Activated CD4-positive, alpha-beta T cell treated with anti-CD3 and anti-CD28 coated beads, Interleukin-2, amount 50 U/mL, for 48 hours (primary cell): ENCODE measurements around the gene LINC01488.

Source experiments
- DNase-seq, 2 experiments: peaks; one replicate each; pipeline ENCODE4 v3.0.0-alpha.2; 2020

Gene LINC01488

DNA sequence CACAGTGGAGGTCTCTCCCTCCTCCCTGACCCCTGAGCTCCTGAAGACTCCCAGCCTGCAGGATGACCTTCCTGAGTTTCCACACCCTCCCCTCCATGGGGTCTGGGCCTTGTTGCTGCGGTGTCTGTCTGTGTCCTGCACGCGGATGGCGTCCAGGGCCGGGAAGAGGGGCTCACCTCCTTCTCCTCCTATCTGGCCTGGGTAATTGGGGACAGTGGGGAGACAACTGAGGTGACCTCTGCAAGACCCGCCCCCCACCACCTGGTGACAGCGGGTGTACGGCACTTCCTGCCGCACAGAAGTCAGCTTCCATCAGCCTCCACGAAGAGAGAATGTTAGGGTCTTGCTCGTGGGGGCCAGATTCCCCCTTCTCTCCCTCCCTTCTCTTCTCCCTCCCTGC, 31.7 kb downstream of the LINC01488 start:
- DNase-seq, result no peak

DNA sequence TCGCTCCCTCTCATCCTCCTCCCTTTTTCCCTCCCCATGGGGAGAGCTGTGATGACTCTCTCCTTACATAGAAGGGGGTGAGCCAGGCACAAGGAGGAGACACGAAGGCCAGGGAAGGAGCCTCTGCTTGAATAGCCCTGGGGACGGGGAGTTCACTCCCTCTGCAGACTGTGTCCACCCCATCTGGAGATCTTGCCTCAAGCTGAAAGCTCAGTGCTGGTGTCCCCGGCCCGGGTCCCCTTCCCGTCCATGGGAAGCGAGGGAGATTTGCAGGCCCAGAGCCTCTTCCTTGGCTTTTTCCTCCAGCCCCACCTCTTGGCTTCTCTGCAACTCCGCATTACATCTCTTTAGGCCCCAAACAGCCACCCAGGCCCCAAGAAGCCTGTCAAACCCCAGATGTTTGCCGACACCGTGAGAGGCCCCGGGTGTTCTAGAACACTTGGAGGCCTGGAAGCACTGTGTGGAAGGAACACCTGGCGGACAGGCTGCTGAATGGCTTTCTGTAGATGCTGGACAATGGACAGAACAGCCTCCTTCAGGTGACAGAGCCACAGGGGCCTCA, 32.3 kb downstream of the LINC01488 start:
- DNase-seq, result no peak

DNA sequence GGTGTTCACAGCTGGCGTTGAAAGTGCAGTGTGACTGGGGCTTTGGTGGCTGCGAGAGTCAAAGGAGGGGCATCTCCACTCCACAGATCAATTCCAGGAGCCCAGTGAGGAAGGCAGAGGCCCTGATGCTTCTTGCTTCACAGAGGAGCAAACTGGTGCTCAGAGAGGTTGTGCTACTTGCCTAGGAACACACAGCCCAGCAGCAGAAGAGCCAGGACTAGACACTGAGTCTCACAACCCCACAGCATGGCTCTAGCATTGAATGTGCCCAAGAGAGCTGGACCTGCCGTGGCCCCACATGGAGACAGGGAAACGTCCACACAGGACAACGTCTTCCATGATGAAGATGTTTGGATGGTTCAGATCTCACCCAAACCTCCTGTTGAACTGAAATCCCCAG, 33.3 kb downstream of the LINC01488 start:
- DNase-seq, result no peak

DNA sequence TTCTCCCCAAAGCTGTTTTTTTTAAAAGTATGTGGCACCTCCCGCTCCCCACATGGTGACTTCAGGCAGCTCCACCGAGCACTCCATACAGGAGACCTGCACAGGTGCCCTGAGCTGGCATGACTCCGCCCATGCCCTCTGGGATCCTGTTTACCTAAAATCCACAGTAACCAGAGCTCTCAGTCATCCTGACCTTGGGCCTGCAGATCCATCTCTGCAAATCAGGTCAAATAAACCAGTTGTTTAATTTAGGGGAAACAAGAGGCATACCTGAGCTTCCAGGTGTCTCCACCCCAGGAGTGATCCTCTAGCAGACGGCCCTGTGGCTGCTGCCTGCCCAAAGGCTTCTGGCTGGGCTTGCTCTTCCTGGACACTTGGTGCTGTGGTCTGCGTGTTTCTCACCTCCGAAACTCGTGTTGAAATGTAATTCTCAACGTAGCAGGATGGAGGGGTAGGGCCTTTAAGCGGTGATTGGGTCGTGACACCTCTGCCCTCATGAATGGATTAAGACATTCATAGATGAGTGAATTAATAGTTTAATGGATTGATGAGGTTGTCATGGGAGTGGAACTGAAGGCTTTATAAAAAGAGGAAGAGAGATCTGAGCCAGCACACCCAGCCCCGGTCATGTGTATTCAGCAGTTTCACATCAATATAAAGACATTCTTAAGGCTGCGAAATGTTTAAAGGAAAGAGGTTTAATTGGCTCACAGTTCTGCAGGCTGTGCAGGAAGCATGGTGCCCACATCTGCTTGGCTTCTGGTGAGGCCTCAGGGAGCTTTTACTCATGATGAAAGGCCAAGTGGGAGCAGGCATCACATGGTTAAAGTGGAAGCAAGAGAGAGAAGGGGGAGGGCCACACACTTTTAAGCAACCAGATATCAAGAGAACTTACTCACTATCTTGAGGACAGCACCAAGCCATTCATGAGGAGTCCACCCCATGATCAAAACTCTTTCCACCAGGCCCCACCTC, 34.1 kb downstream of the LINC01488 start:
- no peak for DNase-seq

DNA sequence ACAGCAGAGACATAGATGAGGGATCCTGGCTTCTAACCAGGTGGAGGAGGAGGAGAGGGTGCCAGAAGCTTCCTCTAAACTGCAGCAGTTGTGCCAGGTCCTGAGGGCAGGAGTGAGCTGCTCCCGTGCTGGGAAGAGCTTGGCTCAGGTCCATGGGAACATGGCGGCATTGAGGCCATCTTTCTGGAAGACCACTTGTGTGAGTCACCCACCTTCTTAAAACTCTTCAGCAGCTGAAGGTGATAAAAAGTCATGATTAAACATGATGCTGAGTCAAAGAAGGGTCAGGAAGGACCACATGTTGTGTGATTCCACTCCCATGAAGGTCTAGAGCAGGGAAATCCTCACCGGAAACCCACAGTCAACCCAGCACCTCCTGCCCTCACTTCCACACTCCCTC, 35.1 kb downstream of the LINC01488 start:
- DNase-seq, result no peak

DNA sequence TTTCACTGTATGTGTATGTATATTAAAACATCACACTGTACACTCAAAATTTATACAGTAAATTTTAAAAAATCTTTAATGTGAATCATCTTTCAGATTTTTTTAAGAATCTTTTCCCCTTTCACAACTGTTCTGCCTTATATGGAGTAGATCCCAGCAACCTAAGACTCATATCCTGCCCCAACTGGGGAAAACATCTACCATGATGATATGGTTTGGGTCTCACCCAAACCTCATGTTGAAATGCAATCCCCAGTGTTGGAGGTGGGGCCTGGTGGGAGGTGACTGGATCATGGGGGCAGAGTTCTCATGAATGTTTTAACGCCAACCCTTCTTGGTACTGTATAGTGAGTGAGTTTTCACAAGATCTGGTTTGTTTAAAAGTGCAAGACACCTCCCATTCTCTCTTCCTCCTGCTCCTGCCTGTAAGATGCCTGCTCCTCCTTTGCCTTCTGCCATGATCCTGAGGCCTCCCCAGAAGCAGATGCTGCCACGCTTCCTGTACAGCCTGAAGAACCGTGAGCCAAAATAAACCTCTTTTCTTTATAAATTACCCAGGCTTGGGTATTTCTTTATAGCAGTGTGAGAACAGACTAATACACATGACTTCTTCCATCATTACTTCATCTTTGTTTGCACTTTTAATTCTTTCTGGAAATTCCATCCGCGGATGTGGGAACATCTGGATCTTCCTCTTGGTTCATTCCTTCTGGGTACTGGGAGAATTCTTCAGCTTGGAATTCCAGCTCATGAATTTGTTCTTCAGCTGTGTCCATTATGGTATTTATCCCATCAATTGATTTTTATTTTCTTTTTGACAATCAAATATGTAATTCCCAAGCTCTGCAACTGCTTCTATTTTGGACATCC, 36.9 kb downstream of the LINC01488 start:
- no peak for DNase-seq

DNA sequence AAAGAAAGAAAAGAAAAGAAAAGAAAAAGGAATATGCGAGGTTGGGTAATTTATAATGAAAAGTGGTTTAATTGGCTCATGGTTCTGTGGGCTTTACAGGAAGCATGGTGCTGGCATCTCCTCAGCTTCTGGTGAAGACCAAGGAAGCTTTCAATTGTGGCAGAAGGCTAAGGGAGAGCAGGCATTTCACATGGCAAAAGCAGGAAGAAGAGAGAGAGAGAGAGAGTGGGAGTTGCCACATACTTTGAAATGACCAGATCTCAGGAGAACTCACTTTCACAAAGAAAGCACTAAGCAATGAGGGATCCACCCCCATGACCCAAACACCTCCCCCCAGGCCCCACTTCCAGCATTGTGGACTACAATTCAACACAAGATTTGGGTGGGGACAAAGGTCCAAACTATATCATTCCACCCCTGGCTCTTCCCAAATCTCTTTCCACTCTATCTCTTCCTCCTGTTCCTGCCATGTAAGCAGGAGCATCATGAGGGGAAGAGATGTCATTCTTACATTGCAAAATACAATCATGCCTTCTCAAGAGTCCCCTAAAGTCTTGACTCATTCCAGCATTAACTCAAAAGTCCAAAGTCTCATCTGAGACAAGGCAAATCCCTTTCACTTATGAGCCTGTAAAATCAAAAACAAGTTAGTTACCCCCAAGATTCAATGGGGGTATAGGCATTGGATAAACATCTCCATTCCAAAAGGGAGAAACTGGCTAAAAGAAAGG, 38.9 kb downstream of the LINC01488 start:
- DNase-seq, result no peak

DNA sequence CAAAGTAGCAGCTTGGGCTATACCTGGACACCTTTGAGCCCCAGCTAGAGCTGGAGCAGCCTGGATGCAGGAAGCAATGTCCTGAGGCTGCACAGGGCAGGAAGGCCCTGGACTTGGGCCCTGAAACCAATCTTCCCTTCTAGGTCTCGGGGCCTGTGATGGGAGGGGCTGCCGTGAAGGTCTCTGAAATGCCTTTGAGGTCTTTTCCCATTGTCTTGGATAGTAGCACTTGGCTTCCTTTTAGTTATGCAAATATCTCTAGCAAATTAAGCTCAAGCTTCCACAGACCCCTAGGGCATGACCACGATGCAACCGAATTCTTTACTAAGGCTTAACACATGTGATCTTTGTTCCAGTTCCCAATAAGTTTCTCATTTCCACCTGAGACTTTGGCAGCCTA, 40.0 kb downstream of the LINC01488 start:
- no peak for DNase-seq

DNA sequence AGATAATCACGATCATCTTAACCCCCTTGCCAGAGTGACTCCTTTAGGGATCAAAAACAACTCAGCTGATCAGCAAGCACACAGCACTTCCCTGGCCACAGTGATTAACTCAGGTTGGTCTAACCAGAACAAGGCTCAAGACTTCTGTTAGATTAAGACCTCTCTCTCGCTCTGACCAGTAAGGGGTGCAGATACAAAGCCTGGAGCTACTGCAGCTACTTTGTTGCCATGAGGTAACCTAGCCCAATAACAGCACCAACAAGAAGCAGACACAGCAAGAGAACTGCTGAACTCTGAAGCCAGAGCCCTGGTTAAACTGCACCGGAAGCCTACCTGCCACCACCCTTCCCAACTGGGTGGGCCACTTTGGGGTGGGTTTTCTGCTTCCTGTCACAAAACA, 42.0 kb downstream of the LINC01488 start:
- no peak for DNase-seq

DNA sequence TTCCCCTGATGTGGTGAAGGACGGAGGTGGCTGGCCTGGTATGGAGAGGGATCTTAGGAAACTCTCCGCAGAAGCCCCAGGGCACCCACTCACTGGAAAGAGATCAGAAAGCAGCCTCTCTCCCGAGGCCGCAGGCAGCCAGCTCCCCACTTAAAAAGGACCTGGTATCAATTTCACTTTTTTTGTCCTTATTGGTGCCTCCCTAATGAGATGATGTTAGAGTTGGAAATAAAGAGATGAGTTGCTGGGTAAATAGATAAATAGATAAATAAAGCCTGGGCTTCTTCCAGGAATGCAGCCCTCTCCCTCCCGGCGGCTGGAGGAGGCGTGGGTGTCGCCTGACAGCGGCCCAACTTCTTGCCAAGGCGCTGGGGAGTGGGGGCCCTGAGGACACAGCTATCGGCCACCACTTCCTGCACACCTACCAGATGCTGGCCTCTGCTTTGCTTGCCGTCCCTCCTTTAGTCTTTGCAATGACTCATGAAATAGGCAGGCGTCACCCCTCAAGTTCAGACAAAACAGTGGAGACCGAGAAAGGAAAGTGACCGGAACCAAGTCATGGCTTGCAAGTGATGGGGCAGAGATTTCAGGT, 42.9 kb downstream of the LINC01488 start:
- no peak for DNase-seq

DNA sequence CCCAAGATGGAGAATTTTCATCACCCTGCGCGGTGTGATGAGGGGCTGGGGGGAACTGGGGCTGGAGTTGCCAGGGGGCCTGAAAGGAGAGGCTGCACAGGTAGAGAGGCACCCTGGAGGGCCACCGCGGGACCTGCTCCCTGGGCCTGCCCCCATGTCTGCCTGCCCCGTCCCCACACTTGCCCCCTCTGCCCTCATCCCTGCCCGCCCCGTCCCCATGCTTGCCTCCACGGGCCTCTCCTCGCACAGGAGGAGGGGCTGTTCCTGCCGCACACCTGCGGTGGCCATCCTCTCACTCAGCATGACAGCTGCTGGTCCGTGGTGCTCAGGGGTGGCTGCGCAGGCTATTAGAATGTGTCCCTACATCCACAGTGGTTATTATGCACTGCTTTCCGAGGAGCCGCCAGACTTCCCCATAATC, 43.5 kb downstream of the LINC01488 start:
- no peak for DNase-seq

DNA sequence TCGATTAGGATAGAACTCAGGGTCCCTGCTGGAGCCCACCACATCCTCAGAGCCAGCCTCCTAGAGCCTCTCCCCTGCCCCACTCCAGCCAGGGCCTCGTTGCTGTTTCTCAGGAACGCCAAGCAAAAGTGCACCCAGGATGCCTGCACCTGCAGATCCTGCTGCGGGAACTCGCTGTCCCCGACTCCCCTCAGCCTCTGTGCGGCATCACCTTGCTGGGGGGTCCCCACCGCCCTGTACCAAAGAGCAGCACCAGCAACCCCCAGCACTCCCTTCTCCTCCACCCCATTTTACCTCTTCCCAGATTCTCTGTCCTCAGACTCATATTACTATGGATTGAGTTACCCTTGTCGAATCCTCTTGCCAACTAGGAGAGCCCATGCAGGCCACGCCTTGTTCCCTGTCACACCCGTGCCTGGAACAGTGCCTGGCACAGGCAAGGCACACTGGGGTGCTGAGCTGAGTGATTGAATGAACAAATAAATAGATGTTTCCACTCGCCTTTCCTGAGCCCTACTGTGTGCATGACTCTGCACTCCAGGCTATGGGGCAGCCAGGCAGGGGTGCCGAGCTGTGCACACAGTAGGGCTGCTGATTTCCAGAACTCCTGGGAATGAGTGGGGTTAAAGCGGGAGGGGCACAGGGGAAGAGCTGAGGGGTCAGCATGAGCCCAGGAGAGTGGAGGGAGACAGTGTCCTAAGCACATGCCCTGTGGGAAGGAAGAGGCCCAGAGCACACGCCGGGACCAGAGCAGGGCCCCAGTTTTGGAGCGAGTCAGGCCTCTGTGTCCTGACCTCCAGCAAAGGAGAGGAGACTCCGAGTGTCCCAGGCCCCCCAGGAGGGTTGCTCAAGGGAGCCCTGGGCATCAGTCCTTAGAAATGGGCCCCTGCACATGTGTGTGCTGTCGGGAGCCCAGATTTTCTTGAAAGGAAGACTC, 44.3 kb downstream of the LINC01488 start:
- DNase-seq, result no peak

DNA sequence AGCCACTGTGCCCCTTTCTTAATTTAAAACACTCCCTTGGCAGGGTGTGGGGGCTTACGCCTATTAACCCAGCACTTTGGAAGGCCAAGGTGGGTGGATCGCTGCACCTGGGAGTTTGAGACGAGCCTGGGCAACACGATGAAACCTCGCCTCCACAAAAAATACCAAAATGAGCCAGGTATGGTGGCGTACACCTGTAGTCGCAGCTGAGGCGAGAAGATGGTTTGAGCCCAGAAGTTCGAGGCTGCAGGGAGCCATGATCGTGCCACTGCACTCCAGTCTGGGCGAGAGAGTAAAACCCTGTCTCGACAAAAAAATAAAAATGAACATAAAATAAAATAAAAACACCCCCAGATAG, 45.0 kb downstream of the LINC01488 start:
- DNase-seq, result no peak

DNA sequence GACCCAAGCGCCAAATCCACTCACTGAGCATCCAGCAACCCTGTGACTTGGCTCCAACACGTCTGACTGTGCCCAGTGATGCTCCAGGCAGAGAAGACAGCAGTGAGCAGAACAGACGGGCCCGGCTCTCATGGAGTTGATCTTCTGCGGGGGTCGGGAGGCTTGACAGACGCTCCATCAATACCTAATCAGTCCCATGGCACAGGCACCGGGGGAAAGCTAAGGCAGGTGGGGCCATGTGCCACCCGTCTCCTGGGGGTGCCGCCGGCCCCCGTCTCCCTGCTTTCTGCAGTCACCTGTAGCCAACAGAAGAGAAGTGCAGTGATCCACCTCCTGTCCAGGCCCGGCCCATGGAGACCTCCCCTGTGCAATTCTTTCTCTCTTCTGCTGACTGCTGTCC, 47.5 kb downstream of the LINC01488 start:
- DNase-seq, result no peak

DNA sequence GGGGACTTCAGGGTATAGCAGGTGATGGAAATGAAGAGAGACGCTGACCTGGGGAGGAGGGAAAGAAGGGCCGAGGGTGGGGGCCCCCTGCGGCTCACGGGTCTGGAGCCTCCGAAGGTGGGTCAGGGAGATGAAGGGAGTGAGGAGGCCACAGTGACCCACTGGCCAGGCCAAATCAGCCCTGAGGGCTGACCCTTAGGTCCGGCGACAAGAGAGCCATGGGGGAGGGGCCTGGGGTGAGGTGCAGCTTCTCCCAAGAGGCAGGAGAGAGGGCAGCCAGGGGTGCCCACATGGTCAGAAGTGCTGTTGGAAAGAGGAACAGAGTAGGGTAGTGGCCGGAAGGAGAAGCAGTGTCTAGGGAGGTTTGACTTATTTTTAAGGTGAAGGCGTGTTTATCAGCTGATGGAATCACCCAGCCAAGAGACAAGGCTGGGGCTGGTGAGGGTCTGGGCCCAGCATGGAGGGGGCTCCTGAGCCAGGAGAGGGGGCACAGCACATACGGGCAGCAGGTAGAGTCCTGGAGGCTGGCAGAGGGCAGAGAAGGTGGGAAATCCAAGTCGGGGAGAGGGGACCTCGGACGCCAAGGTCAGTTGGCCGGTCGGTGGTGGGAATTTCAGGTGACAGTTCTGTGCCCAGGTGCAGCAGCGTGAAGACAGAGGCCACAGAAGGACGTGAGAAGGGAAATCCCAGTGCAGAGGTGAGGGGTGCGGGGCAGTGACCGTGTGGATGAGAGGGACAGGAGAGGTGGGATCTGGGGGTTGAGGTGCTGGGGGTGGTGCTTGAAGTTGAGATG, 49.0 kb downstream of the LINC01488 start:
- no peak for DNase-seq

DNA sequence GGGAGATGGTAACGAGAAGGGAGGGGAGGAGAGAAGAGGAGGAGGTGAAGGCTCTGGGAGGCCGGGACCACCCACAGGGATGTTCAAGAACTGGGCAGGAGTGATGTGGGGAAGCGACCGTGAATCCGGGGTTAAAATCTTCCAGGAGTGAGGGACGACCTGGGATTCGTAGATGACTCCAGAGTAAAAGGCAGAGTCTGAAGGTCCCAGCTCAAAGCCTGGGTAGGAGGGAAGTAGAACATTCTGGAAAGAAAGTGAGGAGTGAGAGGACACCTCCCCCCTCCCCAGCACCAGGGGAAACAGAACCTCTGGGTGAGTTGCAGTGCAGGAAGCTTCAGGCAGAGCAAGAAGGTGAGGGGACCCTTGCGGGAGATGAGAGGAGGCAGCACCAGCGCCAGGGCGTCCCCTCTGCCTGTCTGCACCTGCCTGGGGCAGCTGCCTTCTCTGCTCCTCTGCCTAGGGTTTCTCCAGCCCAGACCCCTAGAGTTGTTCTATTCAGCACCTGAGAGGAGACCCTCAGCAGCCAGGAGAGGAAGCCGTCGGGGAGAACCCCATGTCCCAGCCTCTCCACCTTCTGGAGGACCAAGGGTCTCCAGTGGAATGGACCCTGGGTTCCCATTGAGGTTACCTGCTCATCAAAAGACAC, 49.7 kb downstream of the LINC01488 start:
- no peak for DNase-seq

DNA sequence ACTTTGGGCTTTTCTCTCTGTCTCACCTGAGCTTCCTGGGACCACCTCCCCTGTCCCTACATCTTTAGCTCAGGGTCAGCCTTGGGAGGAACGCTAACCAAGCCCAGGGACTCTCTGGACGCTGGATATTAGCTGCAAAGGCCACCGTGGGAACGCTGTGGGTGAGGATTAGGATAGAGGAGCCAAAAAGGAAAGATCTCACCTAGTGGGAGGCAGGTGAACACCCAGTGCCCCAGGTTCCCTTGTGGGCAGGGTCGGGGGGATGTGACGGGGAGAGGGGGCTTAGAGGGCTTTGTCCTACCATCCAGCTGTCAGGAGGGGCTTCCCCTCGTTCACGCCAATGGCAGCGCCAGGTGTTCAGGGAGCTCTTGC, 50.2 kb downstream of the LINC01488 start:
- no peak for DNase-seq

DNA sequence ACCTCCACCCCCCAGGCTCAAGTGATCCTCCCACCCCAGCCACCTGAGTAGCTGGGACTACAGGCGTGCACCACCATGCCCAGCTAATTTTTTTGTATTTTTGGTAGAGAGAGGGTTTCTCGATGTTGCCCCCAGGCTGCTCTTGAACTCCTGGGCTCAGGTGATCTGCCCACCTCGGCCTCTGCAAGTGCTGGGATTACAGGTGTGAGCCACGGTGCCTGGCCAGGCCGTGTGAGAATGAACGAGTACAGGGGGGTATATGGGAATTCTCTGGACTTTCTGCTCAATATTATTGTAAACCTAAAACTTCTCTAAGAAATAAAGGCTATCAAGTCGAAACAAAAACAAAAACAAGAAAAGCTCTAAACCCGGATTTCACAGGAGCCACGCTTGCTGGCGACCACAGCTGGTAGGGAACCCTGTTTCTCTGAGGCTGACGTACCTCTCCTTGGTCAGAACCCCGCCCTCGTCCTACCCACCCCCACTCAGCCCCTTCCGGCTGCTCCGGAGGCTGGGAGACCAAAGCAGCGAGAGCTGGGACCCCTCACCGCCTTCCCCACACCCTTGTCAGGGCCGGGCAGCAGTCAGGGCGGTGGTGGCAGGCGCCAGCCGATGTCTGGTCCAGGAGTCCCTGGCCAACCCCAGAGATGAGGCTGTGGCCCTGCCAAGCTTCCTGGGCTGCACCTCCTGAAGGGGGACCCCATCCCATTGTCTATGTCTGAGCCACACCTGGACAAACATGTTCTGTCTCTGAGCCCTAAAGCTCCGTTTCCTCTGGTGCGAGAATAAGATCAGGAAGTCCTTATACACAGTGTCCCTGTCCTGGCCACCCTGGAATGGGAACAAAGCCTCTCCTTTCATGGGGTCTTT, 52.1 kb downstream of the LINC01488 start:
- no peak for DNase-seq

DNA sequence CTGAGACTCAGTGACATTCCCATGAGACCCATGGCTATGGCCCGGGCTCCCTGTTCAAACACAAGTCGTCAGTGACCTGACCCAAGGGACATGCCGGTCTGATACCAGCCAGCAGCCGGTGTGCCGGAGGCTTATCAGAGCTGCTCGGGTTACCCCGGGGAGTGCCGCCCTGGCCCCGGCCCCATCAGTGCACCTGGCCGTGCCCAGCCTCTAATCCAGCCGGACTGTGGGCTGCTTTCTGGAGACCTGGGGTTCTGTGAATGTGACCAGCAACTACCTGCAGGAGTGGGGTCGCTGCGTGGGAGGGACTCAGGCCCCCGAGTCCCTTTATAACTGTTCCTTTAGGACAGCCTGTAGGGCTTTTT, 52.7 kb downstream of the LINC01488 start:
- no peak for DNase-seq
